ENCODE data around the gene KIAA0930. TPM values are rescaled to one million over a fixed set of nuclear protein-coding genes. Genes with fewer than 3 reads are reported as not detected.
A peak's percentile ranks its signal among the peaks of the same experiment; 100 is the strongest.

The KIAA0930 gene
- total and polyA plus RNA-seq, 2 experiments from 2014 or later, result 15.0 to 78.6 TPM

DNA sequence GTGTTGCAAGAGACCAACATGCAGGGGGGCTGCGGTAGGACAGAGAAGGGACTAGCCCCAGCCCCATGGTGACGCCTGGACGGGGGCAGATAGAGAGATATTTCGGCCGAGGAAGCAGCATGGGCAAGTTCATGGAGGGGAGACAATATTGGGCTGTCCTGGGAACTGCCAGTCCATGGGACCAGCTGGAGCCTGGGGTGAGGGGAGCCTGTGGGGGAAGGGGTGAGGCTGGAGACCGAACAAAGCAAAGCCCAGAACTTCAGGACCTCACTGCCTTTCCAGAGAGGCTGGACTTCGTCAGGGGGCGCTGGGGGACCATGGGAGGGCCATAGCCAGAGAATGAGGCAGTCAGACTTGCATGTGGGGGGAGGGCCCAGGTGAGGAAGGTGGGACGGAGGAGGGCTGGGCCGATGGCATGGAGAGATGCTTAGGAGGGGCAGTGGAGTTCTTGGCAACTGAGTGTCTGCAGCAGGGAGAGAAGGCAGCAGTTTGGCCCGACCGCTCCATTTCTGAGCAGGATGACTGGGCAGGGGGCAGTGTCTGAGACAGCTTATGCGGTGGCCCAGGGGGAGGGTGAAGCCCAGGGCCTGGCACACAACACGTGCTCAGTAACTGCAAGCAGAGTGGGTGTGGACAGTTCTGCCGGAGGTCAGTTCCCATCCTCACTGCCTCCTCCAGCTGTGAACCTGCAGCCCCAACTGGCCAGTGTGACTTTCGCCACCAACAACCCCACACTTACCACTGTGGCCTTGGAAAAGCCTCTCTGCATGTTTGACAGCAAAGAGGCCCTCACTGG is 44.8 kb upstream of the KIAA0930 start:
- no peaks in the 10 kb centered on the region for H3K9me2 ChIP-seq (ENCODE audit: insufficient read depth)
- Mint-ChIP-seq H3K36me3 (ENCODE audit: low read depth) (no peaks in the 10 kb centered on the region), H3K9me3 (no peaks in the 10 kb centered on the region), H3K4me1 (peaks cover 12% of the 10 kb centered on the region; the same call in 2 of the 3 replicates), H3K4me3 (peak overlapping the region; percentile 67), H3K27me3 (ENCODE audit: insufficient read depth, low read depth, poor library complexity) (peaks cover 30% of the 10 kb centered on the region), H3K27ac (no peak overlapping the region)
- peaks cover 4% of the 10 kb centered on the region; the same call in 1 of the 2 replicates for H3K4me1 ChIP-seq (ENCODE audit: insufficient read depth)
- no peaks in the 10 kb centered on the region for H3F3A ChIP-seq (replicated peaks; ENCODE audit: low read depth)
- H3K4me3 ChIP-seq, result peak overlapping the region; percentile 90
- peaks cover 11% of the 10 kb centered on the region for H3K27me3 ChIP-seq (ENCODE audit: insufficient read depth)
- peak; percentile 80 for DNase-seq (ENCODE audit: low spot score)
- ATAC-seq, result peak; percentile 66
- no peak for TF ChIP-seq EZH2 (IDR thresholded peaks at IDR 0.05; ENCODE audit: low read depth, unreplicated experiment)
- TF ChIP-seq, protein P1, sequence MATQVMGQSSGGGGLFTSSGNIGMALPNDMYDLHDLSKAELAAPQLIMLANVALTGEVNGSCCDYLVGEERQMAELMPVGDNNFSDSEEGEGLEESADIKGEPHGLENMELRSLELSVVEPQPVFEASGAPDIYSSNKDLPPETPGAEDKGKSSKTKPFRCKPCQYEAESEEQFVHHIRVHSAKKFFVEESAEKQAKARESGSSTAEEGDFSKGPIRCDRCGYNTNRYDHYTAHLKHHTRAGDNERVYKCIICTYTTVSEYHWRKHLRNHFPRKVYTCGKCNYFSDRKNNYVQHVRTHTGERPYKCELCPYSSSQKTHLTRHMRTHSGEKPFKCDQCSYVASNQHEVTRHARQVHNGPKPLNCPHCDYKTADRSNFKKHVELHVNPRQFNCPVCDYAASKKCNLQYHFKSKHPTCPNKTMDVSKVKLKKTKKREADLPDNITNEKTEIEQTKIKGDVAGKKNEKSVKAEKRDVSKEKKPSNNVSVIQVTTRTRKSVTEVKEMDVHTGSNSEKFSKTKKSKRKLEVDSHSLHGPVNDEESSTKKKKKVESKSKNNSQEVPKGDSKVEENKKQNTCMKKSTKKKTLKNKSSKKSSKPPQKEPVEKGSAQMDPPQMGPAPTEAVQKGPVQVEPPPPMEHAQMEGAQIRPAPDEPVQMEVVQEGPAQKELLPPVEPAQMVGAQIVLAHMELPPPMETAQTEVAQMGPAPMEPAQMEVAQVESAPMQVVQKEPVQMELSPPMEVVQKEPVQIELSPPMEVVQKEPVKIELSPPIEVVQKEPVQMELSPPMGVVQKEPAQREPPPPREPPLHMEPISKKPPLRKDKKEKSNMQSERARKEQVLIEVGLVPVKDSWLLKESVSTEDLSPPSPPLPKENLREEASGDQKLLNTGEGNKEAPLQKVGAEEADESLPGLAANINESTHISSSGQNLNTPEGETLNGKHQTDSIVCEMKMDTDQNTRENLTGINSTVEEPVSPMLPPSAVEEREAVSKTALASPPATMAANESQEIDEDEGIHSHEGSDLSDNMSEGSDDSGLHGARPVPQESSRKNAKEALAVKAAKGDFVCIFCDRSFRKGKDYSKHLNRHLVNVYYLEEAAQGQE (IDR thresholded peaks at IDR 0.05; ENCODE audit: unreplicated experiment), result no peak
- TF ChIP-seq, protein P2, sequence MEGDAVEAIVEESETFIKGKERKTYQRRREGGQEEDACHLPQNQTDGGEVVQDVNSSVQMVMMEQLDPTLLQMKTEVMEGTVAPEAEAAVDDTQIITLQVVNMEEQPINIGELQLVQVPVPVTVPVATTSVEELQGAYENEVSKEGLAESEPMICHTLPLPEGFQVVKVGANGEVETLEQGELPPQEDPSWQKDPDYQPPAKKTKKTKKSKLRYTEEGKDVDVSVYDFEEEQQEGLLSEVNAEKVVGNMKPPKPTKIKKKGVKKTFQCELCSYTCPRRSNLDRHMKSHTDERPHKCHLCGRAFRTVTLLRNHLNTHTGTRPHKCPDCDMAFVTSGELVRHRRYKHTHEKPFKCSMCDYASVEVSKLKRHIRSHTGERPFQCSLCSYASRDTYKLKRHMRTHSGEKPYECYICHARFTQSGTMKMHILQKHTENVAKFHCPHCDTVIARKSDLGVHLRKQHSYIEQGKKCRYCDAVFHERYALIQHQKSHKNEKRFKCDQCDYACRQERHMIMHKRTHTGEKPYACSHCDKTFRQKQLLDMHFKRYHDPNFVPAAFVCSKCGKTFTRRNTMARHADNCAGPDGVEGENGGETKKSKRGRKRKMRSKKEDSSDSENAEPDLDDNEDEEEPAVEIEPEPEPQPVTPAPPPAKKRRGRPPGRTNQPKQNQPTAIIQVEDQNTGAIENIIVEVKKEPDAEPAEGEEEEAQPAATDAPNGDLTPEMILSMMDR (conservative IDR thresholded peaks at IDR 0.05; ENCODE audit: low read depth in 2 of 2), result peak; percentile 26 to 83; a peak in 3 of 4 replicates
- no peaks in the 10 kb centered on the region for H3K36me3 ChIP-seq (ENCODE audit: insufficient read depth)
- H4K20me1 ChIP-seq (replicated peaks; ENCODE audit: insufficient read depth), result no peaks in the 10 kb centered on the region
- peak overlapping the region; percentile 99 for H2AFZ ChIP-seq
- no peaks in the 10 kb centered on the region for H3K79me2 ChIP-seq (replicated peaks; ENCODE audit: insufficient read depth)
- peak overlapping the region; percentile 99 for H3K4me2 ChIP-seq
- H3K27ac ChIP-seq (ENCODE audit: low read depth), result no peak overlapping the region

DNA sequence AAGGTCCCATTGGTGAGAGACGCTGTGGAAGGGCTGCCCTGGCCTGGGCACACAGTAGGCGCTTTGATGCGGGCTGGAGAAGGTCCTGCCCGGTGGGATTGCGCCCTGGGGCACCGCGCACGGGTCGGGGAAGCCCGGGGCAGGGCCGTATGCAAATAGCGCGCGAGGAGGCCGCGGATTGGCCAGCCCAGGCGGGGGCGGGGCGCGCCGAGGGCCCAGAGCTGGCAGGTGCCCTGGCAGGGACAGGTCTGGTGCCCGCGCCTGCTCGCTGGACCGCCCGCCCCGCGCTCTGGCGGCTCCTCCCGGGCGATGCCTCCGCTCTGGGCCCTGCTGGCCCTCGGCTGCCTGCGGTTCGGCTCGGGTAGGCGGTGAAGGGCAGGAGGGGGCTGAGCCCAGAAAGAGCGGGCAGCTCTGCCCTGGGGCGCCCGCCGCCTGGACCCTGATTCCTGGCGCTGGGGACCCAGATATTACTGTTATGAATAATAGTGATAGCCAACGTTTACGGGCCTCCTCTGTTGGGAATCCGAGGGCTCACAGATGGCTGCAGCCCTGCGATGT is 44.1 kb upstream of the KIAA0930 start, which contains the start of gene UPK3A:
TSS of gene UPK3A (plus strand) at position 245 of the 558 bp plus-strand sequence. CDS start at position 310, 65 bp downstream.
- H3K9me3 Mint-ChIP-seq, result no peaks in the 10 kb centered on the region
- H3K4me2 ChIP-seq, result peak within 1 kb of the TSS; percentile 99
- H3K27ac Mint-ChIP-seq, result no peak within 1 kb of the TSS
- H4K20me1 ChIP-seq (replicated peaks; ENCODE audit: insufficient read depth), result no peaks in the 10 kb centered on the region
- no peak within 1 kb of the TSS for H3K27ac ChIP-seq (ENCODE audit: low read depth)
- DNase-seq (ENCODE audit: low spot score), result peak; percentile 92
- peak within 1 kb of the TSS; percentile 67 for H3K4me3 Mint-ChIP-seq
- peaks cover 30% of the 10 kb centered on the region for H3K27me3 Mint-ChIP-seq (ENCODE audit: insufficient read depth, low read depth, poor library complexity)
- peak within 1 kb of the TSS; percentile 90 for H3K4me3 ChIP-seq
- no peaks in the 10 kb centered on the region for H3K36me3 Mint-ChIP-seq (ENCODE audit: low read depth)
- H3K4me1 ChIP-seq (ENCODE audit: insufficient read depth), result no peaks in the 10 kb centered on the region
- peaks cover 11% of the 10 kb centered on the region for H3K27me3 ChIP-seq (ENCODE audit: insufficient read depth)
- ATAC-seq, result peak; percentile 97
- no peaks in the 10 kb centered on the region for H3K79me2 ChIP-seq (replicated peaks; ENCODE audit: insufficient read depth)
- H3K36me3 ChIP-seq (ENCODE audit: insufficient read depth), result no peaks in the 10 kb centered on the region
- no peaks in the 10 kb centered on the region for H3K9me2 ChIP-seq (ENCODE audit: insufficient read depth)
- H3F3A ChIP-seq (replicated peaks; ENCODE audit: low read depth), result no peaks in the 10 kb centered on the region
- H3K4me1 Mint-ChIP-seq, result peaks cover 12% of the 10 kb centered on the region
- H2AFZ ChIP-seq, result peak within 1 kb of the TSS; percentile 99
- TF ChIP-seq ZNF114 (CRISPR knock-in tag; IDR thresholded peaks at IDR 0.05), result no peak
- TF ChIP-seq POLR2AphosphoS5 (IDR thresholded peaks at IDR 0.05; ENCODE audit: low read depth), result peak; percentile 33; the same call in 1 of the 2 replicates
- no peak for TF ChIP-seq CREB1 (CRISPR knock-in tag; IDR thresholded peaks at IDR 0.05; ENCODE audit: low read depth)
- TF ChIP-seq STAT1 (IDR thresholded peaks at IDR 0.05; ENCODE audit: unreplicated experiment), result no peak
- no peak for TF ChIP-seq NANOG (IDR thresholded peaks at IDR 0.05; ENCODE audit: borderline replicate concordance)
- TF ChIP-seq EZH2 (IDR thresholded peaks at IDR 0.05; ENCODE audit: low read depth, unreplicated experiment), result no peak

Data from GM23338 (cell line).